ENCODE measurements around the gene SIRT6.
"Not testable (repeated sequence)": the region's sequence is repeated elsewhere in the genome, so short reads cannot be mapped to it uniquely, and the experiment has no call there.

Gene SIRT6

GRCh38 chr19:4174213-4174894 is 8.0 kb downstream of the SIRT6 start:
- DNase-seq, result no peak

- DNase-seq, result no peak
Measured at GRCh38 chr19:4173479-4174212, 8.7 kb downstream of the SIRT6 start.

DNA sequence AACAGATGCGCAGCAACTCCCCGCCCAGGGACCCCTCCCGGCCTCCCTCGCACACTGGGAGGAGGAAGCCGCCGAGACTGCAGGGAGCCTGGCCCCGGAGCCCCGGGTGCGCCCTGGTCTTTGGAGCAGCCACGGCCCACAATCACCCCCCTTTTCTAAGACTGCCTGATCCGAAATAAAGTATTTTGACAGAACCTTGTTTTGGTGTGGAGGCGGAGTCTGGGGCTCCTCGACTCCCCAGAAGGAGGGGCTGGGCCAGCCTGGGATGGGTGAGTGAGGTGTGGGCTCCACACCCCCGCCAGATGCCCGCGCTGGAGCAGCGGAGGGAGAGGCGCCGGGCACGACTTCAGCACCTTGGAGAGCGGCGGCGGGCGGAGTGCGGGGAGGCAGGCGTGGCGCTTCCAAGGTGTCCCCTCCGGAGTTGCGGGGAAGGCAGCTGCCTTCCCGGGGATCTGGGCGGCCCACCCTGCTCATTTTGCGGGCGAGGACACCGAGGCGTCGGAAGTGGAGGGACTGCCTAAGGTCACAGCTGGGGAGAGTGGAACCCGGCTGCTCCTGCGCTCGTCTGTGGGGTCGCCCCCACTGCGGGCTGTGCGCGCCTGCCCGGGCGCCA is 9.4 kb downstream of the SIRT6 start:
- peak in 3 of 14 donors; percentile 1 to 7 (median 6) for DNase-seq

- DNase-seq, result no peak
Measured at GRCh38 chr19:4171676-4172075, 10.7 kb downstream of the SIRT6 start.

GRCh38 chr19:4164262-4164661 is 18.1 kb downstream of the SIRT6 start:
- DNase-seq, result no peak

- DNase-seq, result no peak
Measured at GRCh38 chr19:4161415-4162077, 20.8 kb downstream of the SIRT6 start.

DNA sequence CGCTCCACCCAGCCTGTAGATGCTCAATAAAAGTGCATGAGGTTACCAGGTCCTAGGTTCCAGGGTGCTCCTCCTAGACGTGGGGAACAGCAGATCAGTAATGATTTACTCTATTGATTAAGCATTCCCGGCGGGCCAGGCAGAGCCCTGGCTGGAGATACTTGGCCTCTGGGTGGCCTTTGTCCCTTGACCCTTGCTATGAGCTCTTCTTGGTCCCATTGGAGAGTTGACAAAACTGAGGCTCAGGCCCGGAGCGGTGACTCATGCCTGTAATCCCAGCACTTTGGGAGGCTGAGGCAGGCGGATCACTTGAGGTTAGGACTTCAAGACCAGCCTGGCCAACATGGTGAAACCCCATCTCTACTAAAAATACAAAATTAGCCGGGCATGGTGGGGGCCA is 24.4 kb downstream of the SIRT6 start:
- not testable (repeated sequence) for DNase-seq

DNA sequence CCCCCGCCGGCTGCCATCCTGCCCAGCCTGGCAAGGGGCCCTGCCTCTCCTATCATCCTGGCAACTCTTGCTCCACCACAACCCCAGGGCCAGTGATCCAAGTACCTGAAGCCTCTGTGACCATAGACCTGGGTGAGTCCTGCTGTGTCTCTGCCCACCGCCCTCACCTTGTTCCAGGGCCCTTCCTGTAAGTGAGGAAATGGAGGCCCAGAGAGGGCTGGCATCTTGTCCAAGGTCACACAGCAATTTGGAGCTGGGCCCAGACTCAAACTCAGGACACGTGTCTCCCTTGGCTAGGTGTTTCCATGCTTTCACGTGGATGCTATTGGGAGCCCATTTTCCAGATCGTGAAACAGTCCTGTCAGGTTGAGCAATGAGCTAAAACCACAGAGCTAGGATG is 25.2 kb downstream of the SIRT6 start:
- no peak for DNase-seq

DNA sequence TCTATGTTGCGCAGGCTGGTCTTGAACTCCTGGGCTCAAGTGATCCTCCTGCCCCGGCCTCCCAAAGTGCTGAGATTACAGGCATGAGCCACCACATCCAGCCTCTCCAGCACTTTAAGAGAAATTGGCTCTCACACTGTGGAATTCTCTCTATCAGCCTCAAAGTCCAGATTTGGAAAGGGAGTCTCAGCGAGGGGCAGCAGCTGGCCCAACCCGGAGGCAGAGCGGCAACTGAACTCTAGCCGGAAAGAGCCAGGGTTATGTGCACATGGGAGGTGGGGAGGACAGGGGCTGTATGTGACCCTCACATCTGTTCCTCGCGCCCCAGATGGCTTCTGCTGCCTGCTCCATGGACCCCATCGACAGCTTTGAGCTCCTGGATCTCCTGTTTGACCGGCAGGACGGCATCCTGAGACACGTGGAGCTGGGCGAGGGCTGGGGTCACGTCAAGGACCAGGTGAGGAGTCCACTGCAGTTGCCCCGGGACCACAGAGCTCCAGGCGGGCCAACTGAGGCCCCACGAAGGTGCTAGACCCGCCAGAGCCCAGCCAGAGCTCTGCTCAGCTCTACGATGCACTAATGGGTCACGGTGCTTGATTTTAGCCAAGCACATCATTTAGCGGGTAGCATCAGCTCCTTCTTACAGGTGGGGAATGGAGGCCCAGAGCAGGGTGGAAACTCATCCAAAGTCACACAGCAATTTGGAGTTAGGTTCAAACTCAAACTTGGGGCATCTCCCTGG is 27.6 kb downstream of the SIRT6 start:
- DNase-seq, result no peak

- no peak for DNase-seq
Measured at GRCh38 chr19:4152241-4152998, 29.9 kb downstream of the SIRT6 start.

DNA sequence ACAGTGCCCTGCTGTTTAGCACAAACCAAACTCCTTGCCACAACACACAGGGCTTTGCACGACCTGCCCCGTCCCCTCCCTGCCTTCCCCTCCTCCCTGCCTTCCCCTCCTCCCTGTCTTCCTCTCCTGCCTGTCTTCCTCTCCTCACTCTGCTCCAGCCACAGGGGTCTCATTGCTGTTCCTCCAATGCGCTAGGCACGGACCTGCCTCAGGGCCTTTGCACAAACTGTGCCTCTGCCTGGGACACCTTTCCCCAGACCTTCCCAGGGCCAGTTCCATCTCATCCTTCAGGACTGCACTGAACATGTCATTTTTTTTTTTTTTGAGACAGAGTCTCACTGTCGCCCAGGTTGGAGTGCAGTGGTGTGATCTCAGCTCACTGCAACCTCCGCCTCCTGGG is 30.7 kb downstream of the SIRT6 start:
- no peak for DNase-seq

- DNase-seq, result no peak
Measured at GRCh38 chr19:4149518-4150288, 32.7 kb downstream of the SIRT6 start.

GRCh38 chr19:4144666-4145249 is 37.6 kb downstream of the SIRT6 start:
- DNase-seq, result no peak

GRCh38 chr19:4142916-4143315 is 39.4 kb downstream of the SIRT6 start:
- DNase-seq, result not testable (repeated sequence)

DNA sequence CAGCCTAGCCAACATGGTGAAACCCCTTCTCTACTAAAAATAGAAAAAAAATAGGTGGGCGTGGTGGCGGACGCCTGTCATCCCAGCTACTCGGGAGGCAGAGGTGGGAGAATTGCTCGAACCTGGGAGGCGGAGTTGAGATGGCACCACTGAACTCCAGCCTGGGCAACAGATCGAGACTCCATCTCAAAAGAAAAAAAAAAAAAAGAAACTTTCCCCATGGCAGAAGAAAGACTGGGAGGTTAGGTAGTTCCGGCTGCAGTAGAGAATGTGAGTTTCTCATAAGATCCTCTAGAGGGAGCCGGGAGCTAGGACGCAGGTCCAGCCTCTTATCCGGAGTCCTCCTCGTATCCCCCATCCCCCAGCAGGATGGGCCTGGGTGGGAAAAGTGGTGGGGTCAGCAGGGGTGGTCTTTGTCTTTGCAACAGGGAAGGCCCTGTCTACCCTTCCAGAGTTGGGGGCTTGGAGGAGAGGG is 42.1 kb downstream of the SIRT6 start:
- DNase-seq, result peak in 1 of 14 donors; percentile 5

- DNase-seq, result peak in 11 of 14 donors; percentile 3 to 66 (median 39)
Measured at GRCh38 chr19:4139614-4140236, 42.6 kb downstream of the SIRT6 start.

DNA sequence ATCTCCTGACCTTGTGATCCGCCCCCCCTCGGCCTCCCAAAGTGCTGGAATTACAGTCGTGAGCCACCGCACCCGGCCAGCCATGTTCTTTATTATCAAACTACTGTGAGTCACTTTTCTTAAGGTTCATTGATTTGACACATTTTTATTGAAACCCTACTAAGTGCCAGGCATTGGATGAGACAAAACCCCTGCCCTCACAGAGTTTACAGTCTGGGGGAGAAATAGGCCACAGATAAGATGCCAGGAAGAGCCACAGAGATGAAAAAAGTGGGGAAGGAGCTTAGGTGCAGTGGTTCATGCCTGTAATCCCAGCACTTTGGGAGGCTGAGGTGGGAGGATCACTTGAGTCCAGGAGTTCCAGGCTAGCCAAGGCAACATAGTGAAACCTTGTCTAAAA is 43.9 kb downstream of the SIRT6 start:
- no peak for DNase-seq

GRCh38 chr19:4136680-4137088 is 45.7 kb downstream of the SIRT6 start:
- DNase-seq, result no peak

DNA sequence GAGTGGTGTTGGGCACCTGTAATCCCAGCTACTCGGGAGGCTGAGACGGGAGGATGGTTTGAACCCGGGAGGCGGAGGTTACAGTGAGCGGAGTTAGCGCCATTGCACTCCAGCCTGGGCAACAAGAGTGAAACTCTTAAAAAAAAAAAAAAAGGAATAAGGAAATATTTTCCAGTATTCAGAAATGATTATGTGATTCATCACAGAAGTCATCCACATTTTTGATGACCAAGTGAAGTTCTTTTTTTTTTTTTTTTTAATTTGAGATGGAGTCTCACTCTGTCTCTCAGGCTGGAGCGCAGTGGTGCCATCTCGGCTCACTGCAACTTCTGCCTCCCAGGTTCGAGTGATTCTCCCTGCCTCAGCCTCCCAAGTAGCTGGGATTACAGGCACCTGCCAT is 47.0 kb downstream of the SIRT6 start:
- DNase-seq, result not testable (repeated sequence)

DNA sequence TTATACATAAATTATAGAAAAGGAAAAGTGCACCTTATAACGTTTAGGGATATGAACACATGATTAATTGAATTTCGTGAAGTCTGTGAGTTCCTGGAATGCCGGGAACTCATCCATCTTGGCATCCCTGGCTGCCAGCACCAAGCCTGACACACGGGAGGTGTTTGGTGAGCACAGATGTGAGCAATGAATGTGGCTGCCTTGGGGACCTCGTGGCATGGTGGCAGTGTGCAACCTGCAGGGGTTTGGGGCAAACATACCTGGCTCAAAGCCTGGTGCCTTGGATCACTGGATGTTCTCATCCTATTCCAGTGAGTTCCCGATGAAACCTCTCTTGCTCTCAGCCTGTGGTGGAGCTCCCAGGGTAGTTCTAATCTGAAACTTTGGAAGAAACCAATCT is 48.0 kb downstream of the SIRT6 start:
- no peak for DNase-seq

Measured in C1 segment of cervical spinal cord (tissue), 14 donors.